SU-DHL-6 (cell line): ENCODE measurements around the gene ACOT6.

Experiments used
- EZH2phosphoT487 ChIP-seq: fragments of 200-600 bp; sonication (generic), shearing (Covaris generic); conservative IDR thresholded peaks from 2 replicates; pipeline ENCODE4 v1.6.1; 2018; ENCODE audit warnings: mild to moderate bottlenecking, antibody characterized with exemption, low read length, moderate library complexity, mixed read lengths
- TF ChIP-seq, protein P1 (sequence below): fragments of 200-600 bp; sonication (generic); IDR thresholded peaks from one replicate; pipeline ENCODE4 v1.5.1; 2017; ENCODE audit warnings: antibody characterized with exemption, mild to moderate bottlenecking, low read length, moderate library complexity; ENCODE audit not compliant: insufficient read depth, poor library complexity, severe bottlenecking

DNA sequence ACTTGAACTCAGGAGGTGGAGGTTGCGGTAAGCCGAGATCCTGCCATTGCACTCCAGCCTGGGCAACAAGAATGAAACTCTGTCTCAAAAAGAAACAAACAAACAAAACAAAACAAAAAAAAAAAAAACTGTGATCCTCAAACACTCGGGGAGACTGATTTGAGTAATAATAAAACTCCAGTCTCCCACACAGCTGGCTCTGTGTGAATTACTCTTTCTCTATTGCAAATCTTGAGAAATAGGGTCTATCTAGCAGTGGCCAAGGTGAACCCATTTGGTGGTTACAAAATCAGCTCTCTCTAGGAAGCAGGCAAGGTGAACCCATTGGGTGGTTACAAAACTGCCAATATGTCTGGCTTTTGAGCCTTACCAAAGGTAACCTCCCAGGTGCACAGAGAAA is 6.0 kb upstream of the ACOT6 start:
- TF ChIP-seq, protein P1, sequence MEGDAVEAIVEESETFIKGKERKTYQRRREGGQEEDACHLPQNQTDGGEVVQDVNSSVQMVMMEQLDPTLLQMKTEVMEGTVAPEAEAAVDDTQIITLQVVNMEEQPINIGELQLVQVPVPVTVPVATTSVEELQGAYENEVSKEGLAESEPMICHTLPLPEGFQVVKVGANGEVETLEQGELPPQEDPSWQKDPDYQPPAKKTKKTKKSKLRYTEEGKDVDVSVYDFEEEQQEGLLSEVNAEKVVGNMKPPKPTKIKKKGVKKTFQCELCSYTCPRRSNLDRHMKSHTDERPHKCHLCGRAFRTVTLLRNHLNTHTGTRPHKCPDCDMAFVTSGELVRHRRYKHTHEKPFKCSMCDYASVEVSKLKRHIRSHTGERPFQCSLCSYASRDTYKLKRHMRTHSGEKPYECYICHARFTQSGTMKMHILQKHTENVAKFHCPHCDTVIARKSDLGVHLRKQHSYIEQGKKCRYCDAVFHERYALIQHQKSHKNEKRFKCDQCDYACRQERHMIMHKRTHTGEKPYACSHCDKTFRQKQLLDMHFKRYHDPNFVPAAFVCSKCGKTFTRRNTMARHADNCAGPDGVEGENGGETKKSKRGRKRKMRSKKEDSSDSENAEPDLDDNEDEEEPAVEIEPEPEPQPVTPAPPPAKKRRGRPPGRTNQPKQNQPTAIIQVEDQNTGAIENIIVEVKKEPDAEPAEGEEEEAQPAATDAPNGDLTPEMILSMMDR: no peak
- TF ChIP-seq EZH2phosphoT487: no peak
